HEK293 (cell line): ENCODE data around the gene KDM3B.
A peak's percentile ranks its signal among the peaks of the same experiment; 100 is the strongest.
"Not testable (repeated sequence)": the region's sequence is repeated elsewhere in the genome, so short reads cannot be mapped to it uniquely, and the experiment has no call there.

Experiments
- CTCF ChIA-PET: fragments of 350-600 bp; formaldehyde crosslinking; extraction: SDS; loops from one replicate; lab custom pipeline; 2021; ENCODE audit warnings: antibody characterized with exemption; lab: Yijun Ruan, JAX
- POLR2A ChIA-PET: fragments of 300-600 bp; formaldehyde crosslinking; extraction: SDS; loops from one replicate; lab custom pipeline; 2020; ENCODE audit warnings: antibody characterized with exemption, inconsistent platforms; lab: Yijun Ruan, JAX
- H3K27ac ChIP-seq: fragments of 200-500 bp; sonication (Bioruptor generic); 2 replicates; pipeline ENCODE4 v1.5.1; 2014; ENCODE audit warnings: low read depth, low read length, control low read depth, inconsistent platforms; ENCODE audit errors: extremely low read depth
- H3K36me3 ChIP-seq, 2 experiments: fragments of 200-500 bp in 1 of 2; sonication (Bioruptor generic) in 1 of 2; 1 replicate in 1 of 2; 2 replicates in 1 of 2; pipeline ENCODE4 v1.5.1; 2014 to 2017; ENCODE audit warnings: inconsistent platforms in 2 of 2, low read length in 2 of 2; ENCODE audit not compliant: control insufficient read depth in 2 of 2, insufficient read depth in 1 of 2
- H3K4me1 ChIP-seq: fragments of 200-500 bp; sonication (Bioruptor generic); 2 replicates; pipeline ENCODE4 v1.5.1; 2014; ENCODE audit warnings: mild to moderate bottlenecking, low read length, inconsistent platforms; ENCODE audit not compliant: control insufficient read depth, insufficient read depth
- H3K4me3 ChIP-seq: 2 replicates; pipeline ENCODE4 v1.5.1; 2011; ENCODE audit warnings: low read depth, mild to moderate bottlenecking, control low read depth, low read length, moderate library complexity
- H3K9me3 ChIP-seq: fragments of 200-500 bp; sonication (Bioruptor generic); 2 replicates; pipeline ENCODE4 v1.5.1; 2014; ENCODE audit warnings: low read depth, low read length, inconsistent platforms; ENCODE audit not compliant: control insufficient read depth, insufficient read depth
- GLIS2 ChIP-seq: fragments of 450-650 bp; formaldehyde crosslinking; IDR thresholded peaks from 2 replicates; pipeline ENCODE4 v1.5.1; 2016; ENCODE audit warnings: missing biosample characterization, missing genetic modification characterization
- HOXC10 ChIP-seq: sonication (generic); formaldehyde crosslinking; IDR thresholded peaks from 2 replicates; pipeline ENCODE4 v1.8.1; 2023; ENCODE audit warnings: mild to moderate bottlenecking, missing genetic modification reagents
- IKZF3 ChIP-seq: fragments of 450-650 bp; IDR thresholded peaks from 2 replicates; pipeline ENCODE4 v1.5.0; 2018; ENCODE audit warnings: missing biosample characterization, mild to moderate bottlenecking, missing genetic modification characterization, moderate library complexity
- KLF1 ChIP-seq: fragments of 450-650 bp; formaldehyde crosslinking; IDR thresholded peaks from 2 replicates; pipeline ENCODE4 v1.5.1; 2016; ENCODE audit warnings: missing biosample characterization, missing genetic modification characterization
- KLF10 ChIP-seq: fragments of 450-650 bp; IDR thresholded peaks from 2 replicates; pipeline ENCODE4 v1.5.1; 2018; ENCODE audit warnings: missing biosample characterization, mild to moderate bottlenecking, missing genetic modification characterization
- PRDM1 ChIP-seq: fragments of 450-650 bp; formaldehyde crosslinking; IDR thresholded peaks from 2 replicates; pipeline ENCODE4; 2016; ENCODE audit warnings: missing biosample characterization, missing genetic modification characterization
- SP7 ChIP-seq: fragments of 450-650 bp; formaldehyde crosslinking; IDR thresholded peaks from 2 replicates; pipeline ENCODE4 v1.5.1; 2016; ENCODE audit warnings: missing biosample characterization, missing genetic modification characterization
- ZNF132 ChIP-seq: fragments of 450-650 bp; formaldehyde crosslinking; IDR thresholded peaks from 2 replicates; pipeline ENCODE4 v1.5.1; 2017; ENCODE audit warnings: missing biosample characterization, missing genetic modification characterization, borderline replicate concordance
- ZNF2 ChIP-seq: fragments of 450-650 bp; formaldehyde crosslinking; IDR thresholded peaks from 2 replicates; pipeline ENCODE4 v1.5.1; 2016; ENCODE audit warnings: missing biosample characterization, missing genetic modification characterization
- ZNF311 ChIP-seq: fragments of 450-650 bp; formaldehyde crosslinking; IDR thresholded peaks from 2 replicates; pipeline ENCODE4 v1.5.1; 2017; ENCODE audit warnings: missing biosample characterization, missing genetic modification characterization, borderline replicate concordance
- ZNF324 ChIP-seq: fragments of 450-650 bp; formaldehyde crosslinking; IDR thresholded peaks from 2 replicates; pipeline ENCODE4 v1.5.1; 2016; ENCODE audit warnings: missing biosample characterization, missing genetic modification characterization
- ZNF416 ChIP-seq: fragments of 450-650 bp; formaldehyde crosslinking; IDR thresholded peaks from 2 replicates; pipeline ENCODE4 v1.5.1; 2016; ENCODE audit warnings: missing biosample characterization, missing genetic modification characterization
- ZNF596 ChIP-seq: fragments of 450-650 bp; IDR thresholded peaks from 2 replicates; pipeline ENCODE4 v1.5.0; 2018; ENCODE audit warnings: missing biosample characterization, mild to moderate bottlenecking, missing genetic modification characterization, moderate library complexity
- ZNF600 ChIP-seq: fragments of 450-650 bp; formaldehyde crosslinking; IDR thresholded peaks from 2 replicates; pipeline ENCODE4 v1.5.1; 2016; ENCODE audit warnings: missing biosample characterization, missing genetic modification characterization
- ZNF624 ChIP-seq: fragments of 450-650 bp; formaldehyde crosslinking; IDR thresholded peaks from 2 replicates; pipeline ENCODE4 v1.5.1; 2017; ENCODE audit warnings: missing biosample characterization, missing genetic modification characterization
- ZNF626 ChIP-seq: fragments of 450-650 bp; sonication (Bioruptor Pico); formaldehyde crosslinking; IDR thresholded peaks from 2 replicates; pipeline ENCODE4 v1.5.1; 2018; ENCODE audit warnings: missing biosample characterization, missing genetic modification characterization, inconsistent platforms
- ZNF654 ChIP-seq: fragments of 450-650 bp; formaldehyde crosslinking; IDR thresholded peaks from 2 replicates; pipeline ENCODE4 v1.5.1; 2016; ENCODE audit warnings: low read depth, missing biosample characterization, missing genetic modification characterization
- ZNF660 ChIP-seq: fragments of 450-650 bp; IDR thresholded peaks from 2 replicates; pipeline ENCODE4 v1.5.1; 2018; ENCODE audit warnings: missing biosample characterization, mild to moderate bottlenecking, missing genetic modification characterization
- ZNF76 ChIP-seq: fragments of 450-650 bp; formaldehyde crosslinking; IDR thresholded peaks from 2 replicates; pipeline ENCODE4; 2016; ENCODE audit warnings: low read depth, missing biosample characterization, missing genetic modification characterization, borderline replicate concordance
- TF ChIP-seq, protein P1 (sequence below): fragments of 450-650 bp; formaldehyde crosslinking; IDR thresholded peaks from 2 replicates; pipeline ENCODE4 v1.5.1; 2016; ENCODE audit warnings: missing biosample characterization, missing genetic modification characterization
- TF ChIP-seq, protein P2 (sequence below): fragments of 450-650 bp; formaldehyde crosslinking; IDR thresholded peaks from 2 replicates; pipeline ENCODE4 v1.5.1; 2016; ENCODE audit warnings: missing biosample characterization, missing genetic modification characterization
- TF ChIP-seq, protein P3 (sequence below): fragments of 450-650 bp; formaldehyde crosslinking; IDR thresholded peaks from 2 replicates; pipeline ENCODE4 v1.5.1; 2016; ENCODE audit warnings: missing biosample characterization, missing genetic modification characterization, low read depth
- TF ChIP-seq, protein P4 (sequence below): fragments of 450-650 bp; formaldehyde crosslinking; IDR thresholded peaks from 2 replicates; pipeline ENCODE4 v1.5.1; 2016; ENCODE audit warnings: missing biosample characterization, missing genetic modification characterization
- TF ChIP-seq, protein P5 (sequence below): fragments of 450-650 bp; formaldehyde crosslinking; IDR thresholded peaks from 2 replicates; pipeline ENCODE4 v1.5.1; 2017; ENCODE audit warnings: missing biosample characterization, mild to moderate bottlenecking, missing genetic modification characterization, moderate library complexity

KDM3B gene

DNA sequence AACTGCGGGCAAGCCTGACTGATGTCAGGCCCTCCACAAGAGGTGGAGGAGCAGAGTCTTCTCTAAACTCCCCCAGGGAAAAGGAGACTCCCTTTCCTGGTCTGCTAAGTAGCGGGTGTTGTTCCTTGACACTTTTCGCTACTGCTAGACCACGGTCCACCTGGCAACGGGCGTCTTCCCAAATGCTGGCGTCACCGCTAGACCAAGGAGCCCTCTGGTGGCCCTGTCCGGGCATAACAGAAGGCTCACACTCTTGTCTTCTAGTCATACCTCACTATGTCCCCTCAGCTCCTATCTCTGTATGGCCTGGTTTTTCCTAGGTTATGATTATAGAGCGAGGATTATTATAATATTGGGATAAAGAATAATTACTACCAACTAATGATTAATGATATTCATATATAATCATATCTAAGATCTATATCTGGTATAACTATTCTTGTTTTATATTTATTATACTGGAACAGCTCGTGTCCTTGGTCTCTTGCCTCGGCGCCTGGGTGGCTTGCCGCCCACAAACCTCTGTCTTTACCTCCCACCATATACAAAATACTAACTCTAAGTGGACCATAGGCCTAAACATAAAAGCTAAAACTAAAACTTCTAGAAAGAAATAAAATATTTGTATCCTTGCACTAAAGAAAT is 58.6 kb downstream of the KDM3B start:
- H3K27ac ChIP-seq, H3K9me3 ChIP-seq, H3K4me1 ChIP-seq, H3K4me3 ChIP-seq: not testable (repeated sequence)
- CTCF ChIA-PET = interaction anchor here (0.6 to 2.1 kb wide), 10 partner anchors 9 to 739 kb away, joined by 3 to 18 read pairs (median 3); partner anchors contain the start of genes KDM3B and KIF20A
- H3K36me3 ChIP-seq = peaks cover 51 to 61% of the 10 kb centered on the region in 2 experiments
- TF ChIP-seq ZNF2 (tag by site-specific recombination) (peak; percentile 78; the same call in 1 of the 2 replicates), PRDM1 (tag by site-specific recombination) (peak; percentile 71), ZNF654 (peak; percentile 63), ZNF600 (tag by site-specific recombination) (0 out of 2 replicates have a peak, but pooled peaks have one; percentile 11), IKZF3 (peak; percentile 27; the same call in 1 of the 2 replicates), KLF1 (0 out of 2 replicates have a peak, but pooled peaks have one; percentile 13), ZNF660 (0 out of 2 replicates have a peak, but pooled peaks have one; percentile 30)
- TF ChIP-seq, protein P1, sequence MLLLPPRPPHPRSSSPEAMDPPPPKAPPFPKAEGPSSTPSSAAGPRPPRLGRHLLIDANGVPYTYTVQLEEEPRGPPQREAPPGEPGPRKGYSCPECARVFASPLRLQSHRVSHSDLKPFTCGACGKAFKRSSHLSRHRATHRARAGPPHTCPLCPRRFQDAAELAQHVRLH (tag by site-specific recombination) = 0 out of 2 replicates have a peak, but pooled peaks have one; percentile 27
- TF ChIP-seq, protein P2, sequence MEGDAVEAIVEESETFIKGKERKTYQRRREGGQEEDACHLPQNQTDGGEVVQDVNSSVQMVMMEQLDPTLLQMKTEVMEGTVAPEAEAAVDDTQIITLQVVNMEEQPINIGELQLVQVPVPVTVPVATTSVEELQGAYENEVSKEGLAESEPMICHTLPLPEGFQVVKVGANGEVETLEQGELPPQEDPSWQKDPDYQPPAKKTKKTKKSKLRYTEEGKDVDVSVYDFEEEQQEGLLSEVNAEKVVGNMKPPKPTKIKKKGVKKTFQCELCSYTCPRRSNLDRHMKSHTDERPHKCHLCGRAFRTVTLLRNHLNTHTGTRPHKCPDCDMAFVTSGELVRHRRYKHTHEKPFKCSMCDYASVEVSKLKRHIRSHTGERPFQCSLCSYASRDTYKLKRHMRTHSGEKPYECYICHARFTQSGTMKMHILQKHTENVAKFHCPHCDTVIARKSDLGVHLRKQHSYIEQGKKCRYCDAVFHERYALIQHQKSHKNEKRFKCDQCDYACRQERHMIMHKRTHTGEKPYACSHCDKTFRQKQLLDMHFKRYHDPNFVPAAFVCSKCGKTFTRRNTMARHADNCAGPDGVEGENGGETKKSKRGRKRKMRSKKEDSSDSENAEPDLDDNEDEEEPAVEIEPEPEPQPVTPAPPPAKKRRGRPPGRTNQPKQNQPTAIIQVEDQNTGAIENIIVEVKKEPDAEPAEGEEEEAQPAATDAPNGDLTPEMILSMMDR (tag by site-specific recombination) = peak; percentile 49
- POLR2A ChIA-PET = interaction anchor here (0.7 kb wide), 1 partner anchor 237 kb away, joined by 3 read pairs; no protein-coding TSS in a partner anchor

DNA sequence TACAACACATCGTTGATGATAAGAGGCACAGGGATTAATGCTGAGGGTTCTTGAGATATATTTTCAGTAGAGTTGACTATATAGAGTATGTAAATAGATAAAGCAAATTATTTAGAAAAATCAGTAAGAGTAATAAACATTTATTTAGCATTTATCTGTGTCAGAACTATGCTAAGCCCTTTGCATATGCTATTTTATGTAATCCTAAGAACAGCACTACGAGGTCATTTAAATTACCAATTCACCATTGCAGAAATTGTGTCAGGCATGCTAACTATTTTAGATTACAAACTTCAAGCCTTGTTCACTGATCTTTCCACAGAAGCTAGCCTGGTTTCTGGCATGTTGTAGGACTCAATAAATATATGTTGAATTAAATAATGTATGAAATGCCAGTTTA is 66.0 kb downstream of the KDM3B start:
- POLR2A ChIA-PET = no interaction called here
- Histone ChIP-seq H3K9me3 (no peaks in the 10 kb centered on the region), H3K4me1 (no peaks in the 10 kb centered on the region)
- TF ChIP-seq ZNF132 (tag by site-specific recombination) = no peak
- TF ChIP-seq ZNF311 (tag by site-specific recombination) = no peak
- no peak for TF ChIP-seq ZNF626
- TF ChIP-seq KLF10 (tag by site-specific recombination) = no peak
- no peak for TF ChIP-seq GLIS2 (tag by site-specific recombination)
- no peak for TF ChIP-seq ZNF2 (tag by site-specific recombination)
- TF ChIP-seq ZNF624 (tag by site-specific recombination) = no peak
- TF ChIP-seq, protein P3, sequence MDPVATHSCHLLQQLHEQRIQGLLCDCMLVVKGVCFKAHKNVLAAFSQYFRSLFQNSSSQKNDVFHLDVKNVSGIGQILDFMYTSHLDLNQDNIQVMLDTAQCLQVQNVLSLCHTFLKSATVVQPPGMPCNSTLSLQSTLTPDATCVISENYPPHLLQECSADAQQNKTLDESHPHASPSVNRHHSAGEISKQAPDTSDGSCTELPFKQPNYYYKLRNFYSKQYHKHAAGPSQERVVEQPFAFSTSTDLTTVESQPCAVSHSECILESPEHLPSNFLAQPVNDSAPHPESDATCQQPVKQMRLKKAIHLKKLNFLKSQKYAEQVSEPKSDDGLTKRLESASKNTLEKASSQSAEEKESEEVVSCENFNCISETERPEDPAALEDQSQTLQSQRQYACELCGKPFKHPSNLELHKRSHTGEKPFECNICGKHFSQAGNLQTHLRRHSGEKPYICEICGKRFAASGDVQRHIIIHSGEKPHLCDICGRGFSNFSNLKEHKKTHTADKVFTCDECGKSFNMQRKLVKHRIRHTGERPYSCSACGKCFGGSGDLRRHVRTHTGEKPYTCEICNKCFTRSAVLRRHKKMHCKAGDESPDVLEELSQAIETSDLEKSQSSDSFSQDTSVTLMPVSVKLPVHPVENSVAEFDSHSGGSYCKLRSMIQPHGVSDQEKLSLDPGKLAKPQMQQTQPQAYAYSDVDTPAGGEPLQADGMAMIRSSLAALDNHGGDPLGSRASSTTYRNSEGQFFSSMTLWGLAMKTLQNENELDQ = no peak
- TF ChIP-seq HOXC10 (CRISPR knock-in tag) = no peak
- TF ChIP-seq ZNF416 (tag by site-specific recombination) = no peak
- no peak for TF ChIP-seq ZNF596 (tag by site-specific recombination)
- TF ChIP-seq, protein P4, sequence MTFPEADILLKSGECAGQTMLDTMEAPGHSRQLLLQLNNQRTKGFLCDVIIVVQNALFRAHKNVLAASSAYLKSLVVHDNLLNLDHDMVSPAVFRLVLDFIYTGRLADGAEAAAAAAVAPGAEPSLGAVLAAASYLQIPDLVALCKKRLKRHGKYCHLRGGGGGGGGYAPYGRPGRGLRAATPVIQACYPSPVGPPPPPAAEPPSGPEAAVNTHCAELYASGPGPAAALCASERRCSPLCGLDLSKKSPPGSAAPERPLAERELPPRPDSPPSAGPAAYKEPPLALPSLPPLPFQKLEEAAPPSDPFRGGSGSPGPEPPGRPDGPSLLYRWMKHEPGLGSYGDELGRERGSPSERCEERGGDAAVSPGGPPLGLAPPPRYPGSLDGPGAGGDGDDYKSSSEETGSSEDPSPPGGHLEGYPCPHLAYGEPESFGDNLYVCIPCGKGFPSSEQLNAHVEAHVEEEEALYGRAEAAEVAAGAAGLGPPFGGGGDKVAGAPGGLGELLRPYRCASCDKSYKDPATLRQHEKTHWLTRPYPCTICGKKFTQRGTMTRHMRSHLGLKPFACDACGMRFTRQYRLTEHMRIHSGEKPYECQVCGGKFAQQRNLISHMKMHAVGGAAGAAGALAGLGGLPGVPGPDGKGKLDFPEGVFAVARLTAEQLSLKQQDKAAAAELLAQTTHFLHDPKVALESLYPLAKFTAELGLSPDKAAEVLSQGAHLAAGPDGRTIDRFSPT (tag by site-specific recombination) = no peak
- TF ChIP-seq, protein P5, sequence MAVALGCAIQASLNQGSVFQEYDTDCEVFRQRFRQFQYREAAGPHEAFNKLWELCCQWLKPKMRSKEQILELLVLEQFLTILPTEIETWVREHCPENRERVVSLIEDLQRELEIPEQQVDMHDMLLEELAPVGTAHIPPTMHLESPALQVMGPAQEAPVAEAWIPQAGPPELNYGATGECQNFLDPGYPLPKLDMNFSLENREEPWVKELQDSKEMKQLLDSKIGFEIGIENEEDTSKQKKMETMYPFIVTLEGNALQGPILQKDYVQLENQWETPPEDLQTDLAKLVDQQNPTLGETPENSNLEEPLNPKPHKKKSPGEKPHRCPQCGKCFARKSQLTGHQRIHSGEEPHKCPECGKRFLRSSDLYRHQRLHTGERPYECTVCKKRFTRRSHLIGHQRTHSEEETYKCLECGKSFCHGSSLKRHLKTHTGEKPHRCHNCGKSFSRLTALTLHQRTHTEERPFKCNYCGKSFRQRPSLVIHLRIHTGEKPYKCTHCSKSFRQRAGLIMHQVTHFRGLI (tag by site-specific recombination) = no peak
- TF ChIP-seq ZNF324 (tag by site-specific recombination) = no peak
- no peak for TF ChIP-seq ZNF76
- TF ChIP-seq SP7 (tag by site-specific recombination) = no peak
- TF ChIP-seq, all 188 proteins: peak for 0
- CTCF ChIA-PET = no interaction called here
- peaks cover 71 to 83% of the 10 kb centered on the region in 2 experiments for H3K36me3 ChIP-seq
- no peak overlapping the region for H3K27ac ChIP-seq
- H3K4me3 ChIP-seq = no peak overlapping the region
